ENCODE results near the gene NANOS2.
A peak's percentile ranks its signal among the peaks of the same experiment; 100 is the strongest.

NANOS2 gene

DNA sequence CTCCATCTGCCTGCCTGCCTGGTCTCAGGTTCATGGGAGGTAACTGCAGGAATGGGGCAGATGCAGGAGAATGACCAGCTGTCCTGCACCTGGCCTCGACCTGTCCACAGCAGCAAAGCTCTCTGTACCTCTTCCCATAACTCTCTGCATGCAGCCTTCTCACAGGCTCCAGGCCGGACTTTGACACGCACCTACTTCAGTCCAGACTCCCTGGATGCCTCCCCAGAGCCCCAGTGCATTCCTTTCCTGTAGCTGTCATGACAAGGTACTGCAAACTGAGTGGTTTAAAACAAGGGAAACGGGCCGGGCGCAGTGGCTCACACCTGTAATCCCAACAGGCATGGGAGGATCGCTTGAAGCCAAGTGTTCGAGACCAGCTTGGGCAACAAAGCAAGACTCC lies 3.3 kb downstream of the NANOS2 start:
- Histone ChIP-seq H3K27ac (no peak overlapping the region), H3K4me2 (no peak overlapping the region), H3K9ac (no peak overlapping the region), H3K4me1 (no peaks in the 10 kb centered on the region; the same call in 1 of the 2 replicates), H3K4me3 (no peak overlapping the region), H3K36me3 (no peaks in the 10 kb centered on the region), H3K9me3 (peaks cover 8% of the 10 kb centered on the region; the same call in 1 of the 2 replicates), H3K27me3 (no peaks in the 10 kb centered on the region), H4K20me1 (no peaks in the 10 kb centered on the region)
- no peak for TF ChIP-seq Cebpa-rat (IDR thresholded peaks at IDR 0.05)

- Histone ChIP-seq H3K27me3 (no peaks in the 10 kb centered on the region), H3K4me3 (no peak overlapping the region), H3K36me3 (no peaks in the 10 kb centered on the region), H3K4me2 (no peak overlapping the region), H3K4me1 (no peaks in the 10 kb centered on the region; the same call in 1 of the 2 replicates), H3K9me3 (peaks cover 8% of the 10 kb centered on the region; the same call in 1 of the 2 replicates), H3K9ac (no peak overlapping the region), H3K27ac (no peak overlapping the region), H4K20me1 (no peaks in the 10 kb centered on the region)
- TF ChIP-seq Cebpa-rat (IDR thresholded peaks at IDR 0.05), result no peak
These were observed 5.6 kb downstream of the NANOS2 start for GRCh38 chr19:45908956-45909355.

GRCh38 chr19:45906221-45906620 lies 8.4 kb downstream of the NANOS2 start:
- Histone ChIP-seq H3K27ac (no peak overlapping the region), H4K20me1 (peaks cover 3% of the 10 kb centered on the region), H3K4me2 (no peak overlapping the region), H3K9me3 (no peaks in the 10 kb centered on the region), H3K4me1 (peaks cover 11% of the 10 kb centered on the region), H3K4me3 (no peak overlapping the region), H3K36me3 (no peaks in the 10 kb centered on the region), H3K9ac (no peak overlapping the region), H3K27me3 (no peaks in the 10 kb centered on the region)
- TF ChIP-seq Cebpa-rat (IDR thresholded peaks at IDR 0.05), result no peak

DNA sequence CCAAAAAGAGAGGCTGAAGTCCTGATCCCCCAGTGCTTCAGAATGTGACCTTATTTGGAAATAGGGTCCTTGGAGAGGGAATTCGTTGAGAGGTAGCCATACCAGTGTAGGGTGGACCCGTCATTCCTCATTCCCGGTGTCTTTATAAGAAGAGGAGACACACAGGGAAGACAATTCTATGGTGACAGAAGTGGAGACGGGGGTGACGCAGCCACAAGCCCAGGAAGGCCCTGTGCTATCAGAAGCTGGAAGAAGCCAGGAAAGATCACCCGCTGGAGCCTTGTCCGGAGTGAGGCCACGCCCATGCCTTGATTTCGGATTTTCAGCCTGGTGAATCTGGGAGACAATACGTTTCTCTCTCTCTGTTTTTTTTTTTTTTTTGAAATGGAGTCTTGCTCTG lies 9.6 kb downstream of the NANOS2 start:
- TF ChIP-seq Cebpa-rat (IDR thresholded peaks at IDR 0.05), result no peak
- Histone ChIP-seq H3K27ac (no peak overlapping the region), H3K4me2 (no peak overlapping the region), H4K20me1 (peaks cover 15% of the 10 kb centered on the region), H3K27me3 (no peaks in the 10 kb centered on the region), H3K9ac (no peak overlapping the region), H3K36me3 (peaks cover 5% of the 10 kb centered on the region), H3K9me3 (no peaks in the 10 kb centered on the region), H3K4me3 (no peak overlapping the region), H3K4me1 (peaks cover 20% of the 10 kb centered on the region)

- TF ChIP-seq Cebpa-rat (IDR thresholded peaks at IDR 0.05), result no peak
- H4K20me1 ChIP-seq, result peaks cover 28% of the 10 kb centered on the region
- no peaks in the 10 kb centered on the region for H3K9me3 ChIP-seq
- peaks cover 26% of the 10 kb centered on the region for H3K36me3 ChIP-seq
- peak overlapping the region; percentile 86 for H3K9ac ChIP-seq
- peak overlapping the region; percentile 86 for H3K4me3 ChIP-seq
- H3K27ac ChIP-seq, result peak overlapping the region; percentile 57
- H3K4me1 ChIP-seq, result peaks cover 20% of the 10 kb centered on the region
- peak overlapping the region; percentile 96 for H3K4me2 ChIP-seq
- H3K27me3 ChIP-seq, result no peaks in the 10 kb centered on the region
These were observed 11.6 kb downstream of the NANOS2 start for GRCh38 chr19:45902651-45903625.

DNA sequence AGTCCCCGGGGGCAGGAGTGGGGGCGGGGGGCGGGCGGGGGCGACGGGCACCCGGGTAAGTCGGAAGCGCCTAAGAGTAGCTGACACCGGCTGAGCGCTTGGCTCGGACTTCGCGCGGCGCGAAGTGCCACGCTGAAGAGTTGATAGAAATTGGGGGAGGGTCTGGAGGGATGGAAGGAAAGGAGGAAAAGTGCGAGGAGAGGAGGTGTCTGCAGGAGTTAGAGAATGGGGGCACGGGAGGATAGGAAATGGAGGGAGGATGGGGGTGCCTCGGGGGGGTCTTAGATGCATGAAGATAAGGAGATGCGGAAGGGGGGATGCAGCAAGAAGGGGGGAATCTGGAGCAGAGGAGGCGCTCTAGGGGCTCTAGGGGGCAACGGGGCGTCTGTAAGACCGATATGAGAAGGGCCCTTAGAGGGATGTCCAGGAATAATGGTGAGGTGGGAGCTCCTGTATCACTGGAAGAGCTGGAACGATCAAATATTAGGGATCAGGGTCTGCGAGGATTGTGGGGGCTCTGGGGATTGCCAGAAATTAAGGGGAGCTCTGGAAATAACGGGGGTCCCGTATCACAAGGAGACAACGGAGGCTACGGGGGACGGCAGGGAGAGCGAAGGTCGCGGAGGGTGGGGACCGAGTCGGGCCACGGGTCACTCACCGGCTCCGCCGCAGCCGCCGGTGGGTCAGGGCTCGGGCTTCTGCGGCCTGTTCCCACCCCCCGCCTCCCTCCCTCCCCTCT lies 12.5 kb downstream of the NANOS2 start, which contains the start of gene MYPOP:
Gene MYPOP, minus strand, starts transcription at position 702 of the 739 bp plus-strand sequence. CDS start 840 bp downstream, outside the sequence.
- H3K27ac ChIP-seq, result peak within 1 kb of the TSS; percentile 72
- no peak for TF ChIP-seq Cebpa-rat (IDR thresholded peaks at IDR 0.05)
- peak within 1 kb of the TSS; percentile 86 for H3K4me3 ChIP-seq
- peaks cover 20% of the 10 kb centered on the region for H3K4me1 ChIP-seq
- H3K27me3 ChIP-seq, result no peaks in the 10 kb centered on the region
- peaks cover 34% of the 10 kb centered on the region for H3K36me3 ChIP-seq
- H4K20me1 ChIP-seq, result peaks cover 28% of the 10 kb centered on the region
- H3K4me2 ChIP-seq, result peak within 1 kb of the TSS; percentile 96
- peak within 1 kb of the TSS; percentile 86 for H3K9ac ChIP-seq
- no peaks in the 10 kb centered on the region for H3K9me3 ChIP-seq

- peak overlapping the region; percentile 86 for H3K9ac ChIP-seq
These were observed 13.1 kb downstream of the NANOS2 start for GRCh38 chr19:45901432-45901911.

DNA sequence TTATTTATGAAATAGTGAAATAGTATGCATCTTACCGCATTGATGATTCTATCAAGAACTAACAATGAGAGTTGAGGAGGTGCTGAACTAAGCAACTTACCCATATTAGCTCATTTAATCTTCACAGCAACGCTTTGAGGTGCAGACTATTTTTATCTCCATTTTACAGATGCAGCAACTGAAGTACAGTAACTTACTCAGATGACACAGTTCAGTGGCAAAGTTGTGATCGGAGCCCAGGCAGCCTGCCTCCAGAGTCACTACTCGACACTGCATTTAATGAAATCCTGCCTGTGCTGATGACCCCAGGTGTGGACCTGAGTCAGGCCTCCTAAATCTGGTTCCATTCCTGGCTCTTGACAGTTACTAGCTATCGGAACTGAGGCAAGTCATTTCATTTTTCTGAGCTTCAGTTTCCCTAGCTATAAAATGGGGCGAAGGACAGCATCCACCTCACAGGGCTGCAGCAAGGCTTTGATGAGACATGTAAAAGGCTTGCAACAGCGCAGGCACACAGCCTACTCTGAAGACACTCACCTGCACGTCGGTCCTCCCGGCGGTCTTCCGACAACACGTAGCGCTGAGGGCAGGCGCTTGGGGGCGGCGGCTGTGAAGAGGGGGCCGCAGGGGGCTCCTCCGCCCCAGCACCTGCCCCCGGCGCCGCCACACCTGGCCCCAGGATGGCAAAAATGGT lies 13.7 kb downstream of the NANOS2 start:
- Histone ChIP-seq H3K4me1 (peaks cover 20% of the 10 kb centered on the region), H4K20me1 (peaks cover 29% of the 10 kb centered on the region), H3K36me3 (peaks cover 44% of the 10 kb centered on the region), H3K4me2 (peak overlapping the region; percentile 89), H3K9ac (peak overlapping the region; percentile 86), H3K9me3 (no peaks in the 10 kb centered on the region), H3K4me3 (peak overlapping the region; percentile 86), H3K27ac (peak overlapping the region; percentile 63; the same call in 1 of the 2 replicates), H3K27me3 (no peaks in the 10 kb centered on the region)
- TF ChIP-seq Cebpa-rat (IDR thresholded peaks at IDR 0.05), result no peak

More at GRCh38 chr19:45901432-45901911, 13.1 kb downstream of the NANOS2 start:
- Histone ChIP-seq H4K20me1 (peaks cover 28% of the 10 kb centered on the region), H3K4me1 (peaks cover 20% of the 10 kb centered on the region), H3K27ac (peak overlapping the region; percentile 63; the same call in 1 of the 2 replicates), H3K36me3 (peaks cover 38% of the 10 kb centered on the region), H3K4me2 (peak overlapping the region; percentile 89), H3K9me3 (no peaks in the 10 kb centered on the region), H3K4me3 (peak overlapping the region; percentile 86), H3K27me3 (no peaks in the 10 kb centered on the region)
- peak; percentile 99 for TF ChIP-seq Cebpa-rat (IDR thresholded peaks at IDR 0.05)
